IgD-negative memory B cell (primary cell): ENCODE measurements around the gene GPR158. TPM values are rescaled to one million over a fixed set of nuclear protein-coding genes. Genes with fewer than 3 reads are reported as not detected.

Experiments used
- H3K27ac Mint-ChIP-seq, 3 donors: one replicate each; pipeline ENCODE4 v1.8.0; 2020 to 2022; ENCODE audit warnings: mild to moderate bottlenecking in 3 of 3, mixed read lengths in 3 of 3, moderate library complexity in 1 of 3
- H3K27me3 Mint-ChIP-seq: one replicate; pipeline ENCODE4 v1.8.0; 2021; ENCODE audit warnings: mixed read lengths
- H3K36me3 Mint-ChIP-seq: one replicate; pipeline ENCODE4 v1.8.0; 2020; ENCODE audit warnings: mild to moderate bottlenecking, mixed read lengths
- H3K4me1 Mint-ChIP-seq, 3 donors: one replicate each; pipeline ENCODE4 v1.8.0; 2020 to 2022; ENCODE audit warnings: mixed read lengths in 3 of 3, mild to moderate bottlenecking in 1 of 3
- H3K4me3 Mint-ChIP-seq, 4 donors: one replicate each; pipeline ENCODE4 v1.8.0; 2020 to 2022; ENCODE audit warnings: mild to moderate bottlenecking in 4 of 4, mixed read lengths in 4 of 4, moderate library complexity in 3 of 4
- H3K9me3 Mint-ChIP-seq, 3 donors: one replicate each; pipeline ENCODE4 v1.8.0; 2020 to 2021; ENCODE audit warnings: mixed read lengths in 3 of 3, mild to moderate bottlenecking in 1 of 3
- polyA plus RNA-seq: library from polyadenylated mRNA; unstranded; fragments of 300-500 nt; fragmentation: Illumina TruSeq; gene quantifications from one replicate; pipeline ENCODE4 v1.2.3, GENCODE V29; 2021

GPR158 gene
- polyA plus RNA-seq, 1 donor from 2014 or later, result not detected

- peaks cover 0 to 5% (median 0%) of the 10 kb centered on the region in 3 donors for H3K4me1 Mint-ChIP-seq
- peaks cover 36% of the 10 kb centered on the region for H3K27me3 Mint-ChIP-seq
- H3K9me3 Mint-ChIP-seq, result peaks cover 0 to 5% (median 4%) of the 10 kb centered on the region in 3 donors
These were observed 2.9 kb downstream of the GPR158 start for GRCh38 chr10:25177754-25178135.

GRCh38 chr10:25178411-25178810 is 3.6 kb downstream of the GPR158 start:
- Mint-ChIP-seq H3K27ac (no peak overlapping the region), H3K27me3 (peaks cover 33% of the 10 kb centered on the region), H3K36me3 (peaks cover 2% of the 10 kb centered on the region), H3K9me3 (peaks cover 0 to 5% (median 3%) of the 10 kb centered on the region in 3 donors), H3K4me1 (peaks cover 0 to 5% (median 0%) of the 10 kb centered on the region in 3 donors), H3K4me3 (no peak overlapping the region)

More at GRCh38 chr10:25177754-25178135, 2.9 kb downstream of the GPR158 start:
- H3K36me3 Mint-ChIP-seq, result peaks cover 2% of the 10 kb centered on the region
- H3K27ac Mint-ChIP-seq, result peak overlapping the region in 1 of 3 donors; percentile 4
- H3K4me3 Mint-ChIP-seq, result no peak overlapping the region

- Mint-ChIP-seq H3K9me3 (no peaks in the 10 kb centered on the region), H3K27ac (no peak overlapping the region), H3K4me3 (no peak overlapping the region), H3K36me3 (no peaks in the 10 kb centered on the region), H3K27me3 (peaks cover 21% of the 10 kb centered on the region), H3K4me1 (peaks cover 0 to 3% (median 0%) of the 10 kb centered on the region in 3 donors)
These were observed 6.0 kb downstream of the GPR158 start for GRCh38 chr10:25180801-25181200.

DNA sequence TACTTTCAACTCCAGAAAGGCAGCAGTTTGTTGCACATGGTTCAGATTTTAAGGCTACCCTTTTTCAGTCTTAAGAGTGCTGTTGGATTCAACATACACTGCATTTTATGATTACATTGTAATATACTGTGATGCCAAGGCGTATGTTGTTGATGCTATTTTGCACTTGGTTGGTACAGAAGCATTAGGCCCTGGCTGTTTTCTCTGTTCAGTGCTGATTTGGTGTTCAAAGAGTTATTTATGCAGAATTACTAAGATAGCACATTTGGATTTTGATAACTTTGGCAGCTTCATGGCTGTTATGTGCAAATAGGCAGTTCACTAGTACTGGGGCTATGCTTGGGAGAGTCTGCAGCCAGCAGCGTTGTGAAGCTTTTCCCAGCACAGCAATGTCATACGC is 7.8 kb downstream of the GPR158 start:
- no peaks in the 10 kb centered on the region for H3K9me3 Mint-ChIP-seq
- peaks cover 6% of the 10 kb centered on the region for H3K27me3 Mint-ChIP-seq
- H3K27ac Mint-ChIP-seq, result no peak overlapping the region
- H3K36me3 Mint-ChIP-seq, result no peaks in the 10 kb centered on the region
- H3K4me1 Mint-ChIP-seq, result no peaks in the 10 kb centered on the region
- no peak overlapping the region for H3K4me3 Mint-ChIP-seq

GRCh38 chr10:25191162-25191895 is 16.5 kb downstream of the GPR158 start:
- H3K4me1 Mint-ChIP-seq, result no peaks in the 10 kb centered on the region
- H3K4me3 Mint-ChIP-seq, result no peak overlapping the region
- H3K9me3 Mint-ChIP-seq, result peaks cover 3 to 4% (median 3%) of the 10 kb centered on the region in 3 donors
- no peaks in the 10 kb centered on the region for H3K36me3 Mint-ChIP-seq
- no peak overlapping the region for H3K27ac Mint-ChIP-seq
- H3K27me3 Mint-ChIP-seq, result no peaks in the 10 kb centered on the region

GRCh38 chr10:25198151-25198550 is 23.4 kb downstream of the GPR158 start:
- Mint-ChIP-seq H3K36me3 (no peaks in the 10 kb centered on the region), H3K9me3 (peaks cover 4 to 13% (median 5%) of the 10 kb centered on the region in 3 donors), H3K27me3 (no peaks in the 10 kb centered on the region), H3K4me1 (no peaks in the 10 kb centered on the region), H3K27ac (no peak overlapping the region), H3K4me3 (no peak overlapping the region)

DNA sequence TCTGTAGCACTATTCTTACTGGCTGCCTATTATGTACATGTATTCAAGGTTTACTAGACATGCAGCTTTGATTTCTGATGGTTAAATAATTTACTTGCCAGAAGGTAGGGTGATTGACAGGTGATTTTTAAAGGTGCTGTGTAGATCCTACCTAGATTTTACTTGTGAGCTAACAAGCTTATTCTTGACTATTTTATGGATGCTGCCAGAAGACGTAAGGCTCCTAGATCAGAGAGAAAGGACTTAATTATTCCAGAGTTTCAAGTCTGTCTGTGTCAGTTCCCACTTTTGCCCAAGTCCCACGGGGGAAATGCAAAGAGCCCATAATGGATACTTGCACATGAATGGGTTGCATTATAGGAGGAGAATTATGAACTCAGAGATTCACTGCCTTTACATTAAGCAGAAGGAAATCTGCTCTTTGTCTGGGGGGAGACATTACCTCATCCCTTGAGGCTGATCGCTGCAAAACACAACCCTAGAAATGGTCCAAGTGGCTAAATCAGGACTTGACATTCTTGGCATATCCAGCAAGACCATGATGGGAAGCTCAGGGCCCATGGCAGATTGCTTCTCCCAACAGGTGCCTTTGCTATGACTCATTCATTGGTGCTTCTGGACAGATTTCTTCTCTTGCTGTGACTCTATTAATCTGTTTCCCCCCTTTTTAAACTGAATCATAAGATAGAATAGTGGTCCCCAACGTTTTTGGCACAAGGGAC is 32.1 kb downstream of the GPR158 start:
- no peaks in the 10 kb centered on the region for H3K27me3 Mint-ChIP-seq
- H3K27ac Mint-ChIP-seq, result no peak overlapping the region
- no peak overlapping the region for H3K4me3 Mint-ChIP-seq
- no peaks in the 10 kb centered on the region for H3K36me3 Mint-ChIP-seq
- H3K9me3 Mint-ChIP-seq, result peaks cover 0 to 4% (median 0%) of the 10 kb centered on the region in 3 donors
- H3K4me1 Mint-ChIP-seq, result peaks cover 0 to 2% (median 0%) of the 10 kb centered on the region in 3 donors

DNA sequence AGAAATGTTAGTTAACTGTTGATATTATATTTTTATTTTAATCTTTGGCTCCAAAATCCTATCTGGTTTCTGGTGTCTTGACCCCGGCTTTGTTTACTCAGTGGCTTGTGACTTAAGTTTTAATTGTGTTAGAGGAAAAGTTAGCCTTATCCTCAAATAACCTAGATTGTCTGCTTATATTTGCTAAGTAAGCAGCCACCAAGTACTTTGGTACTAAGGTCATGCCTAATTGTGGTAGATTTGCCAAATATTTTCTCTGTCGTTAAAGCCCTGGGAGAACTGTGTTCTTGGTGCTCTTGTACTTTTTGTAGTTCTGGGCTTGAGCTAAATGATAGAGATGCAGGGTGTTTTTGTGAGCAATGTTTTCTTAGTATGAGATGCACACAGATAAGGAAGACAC is 34.8 kb downstream of the GPR158 start:
- Mint-ChIP-seq H3K27me3 (no peaks in the 10 kb centered on the region), H3K27ac (no peak overlapping the region), H3K4me3 (no peak overlapping the region), H3K9me3 (peaks cover 0 to 4% (median 0%) of the 10 kb centered on the region in 3 donors), H3K4me1 (peaks cover 0 to 2% (median 0%) of the 10 kb centered on the region in 3 donors), H3K36me3 (no peaks in the 10 kb centered on the region)

DNA sequence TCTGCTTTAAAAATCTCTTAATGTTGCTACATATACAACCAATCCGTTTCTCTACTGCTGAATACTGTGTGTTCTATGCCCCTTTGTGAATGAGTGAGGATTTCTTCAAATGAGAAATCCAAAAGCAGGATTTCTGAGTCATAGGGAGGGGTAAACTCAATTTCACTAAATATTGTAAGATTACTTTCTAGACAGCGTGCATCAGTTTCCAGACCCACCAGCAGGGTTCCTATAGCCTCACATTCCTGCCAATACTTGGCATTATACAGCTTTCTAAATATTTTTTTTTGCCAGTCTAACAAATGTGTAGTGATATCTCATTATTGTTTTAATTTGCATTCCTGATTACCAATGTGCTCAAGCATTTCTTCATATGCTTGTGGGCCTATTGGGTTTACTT is 35.5 kb downstream of the GPR158 start:
- H3K9me3 Mint-ChIP-seq, result peaks cover 0 to 4% (median 2%) of the 10 kb centered on the region in 3 donors
- H3K4me3 Mint-ChIP-seq, result no peak overlapping the region
- H3K27ac Mint-ChIP-seq, result no peak overlapping the region
- no peaks in the 10 kb centered on the region for H3K27me3 Mint-ChIP-seq
- H3K36me3 Mint-ChIP-seq, result no peaks in the 10 kb centered on the region
- H3K4me1 Mint-ChIP-seq, result peaks cover 0 to 2% (median 0%) of the 10 kb centered on the region in 3 donors

DNA sequence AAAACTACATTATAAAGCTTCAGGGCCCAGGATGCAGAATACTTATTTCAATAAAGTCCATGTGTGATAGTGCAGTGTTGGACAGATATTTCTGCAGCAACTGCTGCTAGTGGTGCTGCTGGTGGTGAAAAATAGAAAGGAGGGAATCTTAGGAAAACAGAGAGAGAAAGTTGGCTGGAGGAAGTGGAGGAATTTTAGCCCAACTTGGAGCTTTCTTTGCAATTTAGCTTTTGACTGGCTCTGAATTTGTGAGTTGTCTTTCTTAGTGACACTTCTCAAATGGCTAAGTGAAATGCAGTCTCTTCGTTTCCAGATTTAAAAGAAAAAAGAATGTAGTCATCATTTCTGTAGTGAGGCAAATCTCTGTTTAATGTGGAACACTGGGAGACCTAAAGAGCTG is 45.4 kb downstream of the GPR158 start:
- Mint-ChIP-seq H3K4me1 (no peaks in the 10 kb centered on the region), H3K27me3 (no peaks in the 10 kb centered on the region), H3K27ac (no peak overlapping the region), H3K9me3 (peaks cover 0 to 3% (median under 1%) of the 10 kb centered on the region in 3 donors), H3K4me3 (no peak overlapping the region), H3K36me3 (no peaks in the 10 kb centered on the region)

DNA sequence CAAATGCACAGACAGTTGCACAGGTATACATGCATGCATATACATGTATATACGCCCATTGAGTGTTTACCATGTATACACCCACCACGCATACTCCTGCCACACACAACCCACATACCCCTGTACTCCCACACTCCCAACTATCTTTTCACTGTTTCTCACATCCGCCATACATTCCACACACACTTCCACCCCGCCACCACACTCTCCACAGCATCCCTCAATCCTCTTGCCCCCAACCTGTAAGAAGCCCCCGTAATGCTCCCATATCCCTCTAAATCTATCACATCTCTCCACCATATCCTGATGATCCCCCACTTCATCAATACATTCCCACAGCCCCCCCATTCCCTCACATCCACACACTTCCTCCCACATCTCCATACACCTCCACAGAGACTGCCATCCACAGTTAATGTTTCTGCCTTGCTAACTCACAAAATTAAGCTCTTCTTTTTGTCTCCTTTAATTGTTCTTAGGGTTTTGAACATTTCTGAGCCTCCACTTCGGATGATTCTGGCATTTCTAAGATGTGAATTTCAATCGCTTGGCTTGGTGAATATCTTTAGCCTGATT is 47.4 kb downstream of the GPR158 start:
- Mint-ChIP-seq H3K4me1 (no peaks in the 10 kb centered on the region), H3K36me3 (peaks cover 1% of the 10 kb centered on the region), H3K27ac (no peak overlapping the region), H3K9me3 (no peaks in the 10 kb centered on the region), H3K27me3 (no peaks in the 10 kb centered on the region), H3K4me3 (no peak overlapping the region)

- H3K4me1 Mint-ChIP-seq, result no peaks in the 10 kb centered on the region
- H3K36me3 Mint-ChIP-seq, result peaks cover 1% of the 10 kb centered on the region
- H3K4me3 Mint-ChIP-seq, result no peak overlapping the region
- H3K27me3 Mint-ChIP-seq, result no peaks in the 10 kb centered on the region
- no peak overlapping the region for H3K27ac Mint-ChIP-seq
- no peaks in the 10 kb centered on the region for H3K9me3 Mint-ChIP-seq
These were observed 52.2 kb downstream of the GPR158 start for GRCh38 chr10:25226775-25227682.

GRCh38 chr10:25231751-25232150 is 57.0 kb downstream of the GPR158 start:
- no peak overlapping the region for H3K4me3 Mint-ChIP-seq
- no peaks in the 10 kb centered on the region for H3K27me3 Mint-ChIP-seq
- H3K27ac Mint-ChIP-seq, result no peak overlapping the region
- peaks cover 0 to 2% (median 0%) of the 10 kb centered on the region in 3 donors for H3K9me3 Mint-ChIP-seq
- H3K36me3 Mint-ChIP-seq, result no peaks in the 10 kb centered on the region
- H3K4me1 Mint-ChIP-seq, result no peaks in the 10 kb centered on the region

DNA sequence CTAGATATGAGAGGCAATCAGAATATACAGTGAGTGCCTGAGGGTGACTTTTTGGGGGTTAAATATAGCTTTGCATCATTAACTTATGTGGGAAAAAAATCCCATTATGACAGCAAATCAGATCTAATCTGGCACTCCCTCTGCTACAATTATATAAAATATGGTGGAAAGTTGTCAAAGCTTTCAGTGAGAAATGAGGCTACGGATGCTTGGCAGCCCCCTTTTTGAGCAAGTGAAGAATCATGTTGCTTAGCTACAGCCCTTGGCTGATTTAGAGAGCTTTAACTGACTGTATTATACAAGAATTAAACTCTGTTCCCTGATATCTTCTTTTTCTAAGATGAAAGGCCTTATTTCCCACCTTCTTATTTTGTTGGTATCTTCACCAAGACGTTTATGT is 57.4 kb downstream of the GPR158 start:
- peaks cover 0 to 2% (median 0%) of the 10 kb centered on the region in 3 donors for H3K9me3 Mint-ChIP-seq
- H3K4me1 Mint-ChIP-seq, result no peaks in the 10 kb centered on the region
- H3K27me3 Mint-ChIP-seq, result no peaks in the 10 kb centered on the region
- H3K36me3 Mint-ChIP-seq, result no peaks in the 10 kb centered on the region
- no peak overlapping the region for H3K4me3 Mint-ChIP-seq
- H3K27ac Mint-ChIP-seq, result no peak overlapping the region
